HG03097 (cell line): ENCODE measurements around the gene SGMS2.

Experiments used
- ATAC-seq: cut with Tn5 transposase; IDR thresholded peaks from one replicate; pipeline ENCODE4 v1.9.1; 2021; ENCODE audit not compliant: unreplicated experiment, low FRiP score

Gene SGMS2

DNA sequence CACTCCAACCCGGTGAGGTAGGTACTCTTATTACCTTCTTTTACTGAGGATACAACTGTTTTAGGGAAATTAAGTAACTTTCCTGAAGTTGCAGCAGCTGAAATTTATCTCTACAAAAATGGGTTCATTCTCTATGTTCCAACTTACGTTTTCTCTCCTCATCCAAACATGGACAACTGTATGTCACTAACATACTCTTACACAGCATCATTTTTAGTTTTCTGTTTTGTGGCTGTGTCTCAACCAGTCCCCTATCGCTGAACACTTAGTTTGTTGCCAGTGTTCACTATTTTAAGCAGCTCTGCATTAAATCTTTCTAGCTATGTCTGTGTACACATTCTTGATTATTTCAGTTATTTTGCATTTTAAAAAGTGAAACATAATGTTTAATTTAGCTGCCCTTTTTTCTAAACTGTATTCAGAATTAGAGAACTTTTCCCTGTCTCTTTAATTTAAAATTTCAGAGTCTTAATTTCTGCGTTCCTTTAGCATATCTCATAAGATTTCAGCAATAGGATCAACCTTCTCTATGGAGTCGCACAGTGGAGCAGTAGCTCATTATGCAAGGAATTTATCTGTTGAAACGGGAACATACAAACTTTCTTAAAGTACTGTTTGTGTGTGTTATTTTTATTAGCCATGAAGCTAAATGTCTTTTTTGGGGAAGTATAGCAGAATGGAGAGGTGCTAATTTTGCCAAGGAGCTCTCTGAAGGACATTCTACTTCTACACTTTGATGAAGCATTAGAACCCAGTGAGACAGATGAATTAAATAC lies 3.8 kb downstream of the SGMS2 start:
- ATAC-seq = no peak

DNA sequence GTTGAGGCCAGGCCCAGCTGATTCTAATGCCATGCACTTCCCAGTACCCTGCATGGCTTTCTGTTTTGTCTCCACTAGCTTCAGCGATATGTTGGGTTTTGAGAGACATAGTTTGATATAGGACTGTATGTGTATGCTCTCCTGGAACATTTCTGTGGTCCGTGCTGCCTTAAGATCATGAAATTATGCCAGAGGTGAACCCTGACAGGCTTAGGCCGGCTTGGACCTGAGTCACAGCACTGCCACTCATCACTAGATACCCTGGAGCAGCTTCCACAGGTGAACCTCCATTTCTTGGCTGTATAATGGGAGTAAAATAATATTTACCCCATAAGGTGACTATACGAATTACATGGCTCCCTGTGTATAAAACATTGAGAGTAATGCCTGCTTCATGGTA lies 6.4 kb downstream of the SGMS2 start:
- no peak for ATAC-seq

DNA sequence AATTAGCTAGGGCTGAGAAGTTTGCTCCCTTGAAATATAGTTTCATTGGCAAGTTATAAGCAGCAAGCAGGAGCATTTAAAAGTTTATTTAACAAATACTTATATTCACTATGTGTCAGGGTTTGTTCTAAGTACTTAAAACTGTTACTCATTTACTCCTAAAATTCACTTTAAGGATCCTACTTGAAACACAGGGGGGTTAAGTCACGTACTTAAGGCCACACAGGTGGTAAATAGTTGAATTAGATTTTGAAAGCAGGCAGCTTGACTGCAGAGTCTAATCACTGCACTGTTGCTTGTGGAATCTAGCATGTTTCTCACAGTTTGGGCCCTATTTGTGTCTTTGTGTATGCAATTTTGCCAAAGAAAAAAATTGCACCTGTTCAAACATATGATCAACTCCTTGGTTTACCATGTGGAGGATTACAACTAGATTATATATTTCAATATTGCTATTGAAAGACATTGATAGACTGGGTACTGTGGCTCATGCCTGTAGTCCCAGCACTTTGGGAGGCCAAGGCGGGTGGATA lies 7.6 kb downstream of the SGMS2 start:
- no peak for ATAC-seq

DNA sequence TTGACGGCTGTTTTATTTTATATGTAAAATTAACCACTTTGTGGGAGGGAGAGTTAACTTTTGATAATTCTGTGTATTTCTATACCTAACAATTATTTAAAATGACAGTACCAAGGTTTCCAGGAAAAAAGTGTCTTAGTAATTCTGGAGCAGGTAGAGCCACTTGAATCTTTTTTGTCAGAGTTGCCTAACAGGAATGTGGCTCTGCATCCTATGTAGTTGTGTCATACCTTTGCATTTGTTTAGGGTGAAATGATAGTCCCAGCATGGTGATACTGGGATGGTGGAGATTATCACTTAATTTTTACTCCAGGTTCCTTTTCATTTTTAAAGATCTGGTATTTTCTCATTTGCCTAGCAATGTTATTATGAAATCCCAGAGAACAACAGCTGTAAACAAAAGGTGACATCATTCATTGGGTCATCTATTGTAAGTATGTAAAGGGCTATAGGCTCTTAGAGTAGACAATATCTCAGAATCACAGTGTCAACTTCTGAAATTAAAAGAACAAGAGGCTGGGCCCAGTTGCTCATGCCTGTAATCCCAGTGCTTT lies 9.6 kb downstream of the SGMS2 start:
- ATAC-seq = no peak

DNA sequence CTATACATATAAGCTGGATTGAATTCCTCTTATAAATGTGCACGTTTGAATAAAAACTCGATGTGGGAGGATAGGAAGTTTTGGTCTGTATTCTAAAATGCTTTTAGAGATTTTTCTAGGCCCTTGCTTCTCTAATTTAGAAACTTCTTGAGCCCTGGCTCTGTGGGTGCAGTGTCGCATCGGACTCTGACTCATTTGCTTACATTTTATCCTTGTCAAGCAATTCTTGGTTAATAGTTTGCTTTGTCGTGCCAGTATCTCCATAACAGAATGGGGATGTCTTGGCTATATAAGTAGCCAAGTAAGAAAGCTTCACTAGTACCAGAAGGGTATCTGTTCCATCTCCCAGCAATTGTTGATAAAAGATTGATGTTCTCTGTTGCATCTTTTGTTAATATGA lies 10.7 kb downstream of the SGMS2 start:
- ATAC-seq = no peak

DNA sequence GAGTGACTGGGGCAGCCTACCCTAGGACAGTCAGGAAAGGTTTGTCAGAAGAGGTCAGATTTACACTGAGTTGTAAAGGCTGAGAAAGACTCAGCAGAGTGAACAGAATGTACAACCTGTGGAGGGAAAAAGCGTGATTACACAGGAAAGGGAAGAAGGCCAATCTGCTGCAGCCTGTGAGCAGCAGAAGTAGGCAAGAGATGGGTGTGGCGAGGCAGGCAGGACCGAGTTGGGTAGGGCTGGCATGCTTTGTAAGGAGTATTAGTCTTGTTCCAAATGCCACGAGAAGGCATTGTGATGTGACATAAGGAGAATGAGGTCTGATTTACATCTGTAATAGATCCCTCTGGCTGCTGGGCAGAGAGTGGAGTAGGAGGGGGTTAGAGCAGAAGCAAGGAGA lies 12.6 kb downstream of the SGMS2 start:
- no peak for ATAC-seq

DNA sequence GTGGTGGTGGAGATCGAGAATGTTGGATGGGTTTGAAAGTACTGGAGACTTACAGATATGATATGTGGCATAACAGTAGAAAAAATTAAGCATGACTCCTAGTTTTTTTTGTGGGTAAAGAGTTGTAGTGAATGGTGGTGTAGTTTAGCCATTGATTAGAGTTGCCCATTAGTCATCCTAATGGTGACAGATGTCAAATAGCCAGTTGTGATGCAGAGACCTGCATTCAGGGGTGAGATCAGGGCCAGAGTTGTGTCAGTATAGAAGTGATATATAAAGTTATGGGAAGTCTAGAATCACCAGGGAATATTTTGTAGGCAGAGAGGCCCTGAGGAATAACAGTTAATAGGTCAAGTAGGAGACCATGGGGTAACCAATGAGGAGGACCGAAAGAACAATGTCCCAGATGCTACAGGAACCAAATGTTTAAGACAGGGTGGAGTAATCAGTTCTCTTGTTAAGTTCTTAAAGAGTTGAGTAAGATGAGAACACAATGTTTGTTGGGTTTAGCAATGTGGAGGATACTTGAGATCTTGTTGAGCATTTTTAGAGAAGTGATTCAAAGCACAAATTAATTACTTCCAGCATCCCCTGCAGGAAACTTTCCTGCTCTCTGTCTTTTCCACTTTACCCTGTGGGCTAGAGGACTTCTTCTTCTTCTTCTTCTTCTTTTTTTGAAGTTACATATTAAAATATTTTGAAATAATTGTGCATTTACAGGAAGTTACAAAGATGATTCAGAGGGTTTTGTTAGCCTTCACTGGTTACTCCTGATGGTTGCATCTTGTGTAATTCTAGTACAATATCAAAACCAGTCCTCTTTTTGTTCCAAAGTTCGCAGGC lies 13.3 kb downstream of the SGMS2 start:
- ATAC-seq = no peak

DNA sequence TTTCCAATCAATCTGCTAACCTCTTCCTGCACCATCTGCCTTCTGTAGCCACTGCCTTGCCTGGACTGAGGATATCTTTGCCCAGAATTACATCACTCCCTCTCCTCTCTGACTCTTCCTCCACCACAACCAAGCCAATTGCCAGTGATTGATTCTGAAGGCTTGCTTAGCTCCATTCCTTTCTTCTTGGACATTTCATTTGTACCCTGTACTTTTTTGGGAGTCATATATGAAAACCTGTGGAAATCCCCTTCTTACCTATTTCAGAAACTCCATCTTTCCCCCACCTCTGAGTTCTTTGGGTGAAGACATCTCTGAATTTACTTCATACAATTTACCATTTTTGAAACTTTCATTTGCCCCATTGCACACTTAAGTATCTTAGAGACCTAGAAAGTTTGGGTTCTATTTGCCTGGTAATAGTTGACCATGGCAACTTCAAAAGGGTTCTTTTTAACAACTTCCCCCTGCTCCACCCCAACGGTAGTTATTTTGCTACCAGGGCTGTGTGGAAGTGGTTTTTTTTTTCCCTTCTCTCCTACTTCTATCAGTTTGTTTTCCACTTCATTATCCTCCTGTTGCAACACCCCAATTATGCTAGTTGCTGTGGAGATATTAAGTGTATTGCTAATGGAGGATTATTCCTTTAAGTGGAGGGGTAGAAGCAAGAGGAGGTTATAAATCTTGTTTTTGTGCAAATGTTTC lies 14.3 kb downstream of the SGMS2 start:
- ATAC-seq = no peak

DNA sequence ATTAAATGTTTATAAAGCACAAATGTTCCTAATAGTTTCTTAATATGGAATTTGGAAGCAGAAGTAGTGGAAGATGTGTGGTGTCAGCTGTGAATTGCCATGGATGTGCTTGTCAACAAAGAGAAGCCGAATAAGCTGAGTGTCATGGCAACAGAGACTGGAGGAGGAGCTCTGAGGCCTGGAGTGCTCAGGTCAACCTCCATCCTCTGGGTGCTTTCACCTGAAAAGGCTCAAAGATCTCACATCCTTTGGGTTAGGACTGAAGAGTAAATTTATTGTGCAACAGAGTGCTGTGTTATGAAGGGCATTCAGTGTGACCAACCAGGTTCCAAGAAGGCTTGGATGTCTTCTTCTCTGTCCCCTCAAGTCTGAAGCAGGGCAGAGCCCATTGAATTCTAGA lies 18.7 kb downstream of the SGMS2 start:
- ATAC-seq = no peak

DNA sequence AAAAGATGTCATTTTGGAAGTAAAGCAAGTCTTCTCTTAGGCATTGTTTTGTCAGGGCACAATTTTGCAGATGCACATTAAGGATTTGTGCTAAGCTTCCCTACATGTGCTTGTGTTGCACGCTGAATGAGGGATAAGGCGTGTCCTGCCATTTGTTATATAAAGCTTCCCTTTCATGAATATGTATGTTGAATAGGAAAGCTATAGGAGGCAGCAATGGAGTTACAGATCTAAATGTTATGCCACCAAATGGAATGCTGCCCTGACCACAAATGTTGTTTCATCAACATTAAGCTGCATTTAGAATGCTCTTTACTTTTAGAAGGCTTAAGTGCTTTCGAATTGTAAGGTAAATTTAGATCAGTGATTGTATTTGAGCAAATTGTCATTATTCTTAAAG lies 20.9 kb downstream of the SGMS2 start:
- no peak for ATAC-seq

DNA sequence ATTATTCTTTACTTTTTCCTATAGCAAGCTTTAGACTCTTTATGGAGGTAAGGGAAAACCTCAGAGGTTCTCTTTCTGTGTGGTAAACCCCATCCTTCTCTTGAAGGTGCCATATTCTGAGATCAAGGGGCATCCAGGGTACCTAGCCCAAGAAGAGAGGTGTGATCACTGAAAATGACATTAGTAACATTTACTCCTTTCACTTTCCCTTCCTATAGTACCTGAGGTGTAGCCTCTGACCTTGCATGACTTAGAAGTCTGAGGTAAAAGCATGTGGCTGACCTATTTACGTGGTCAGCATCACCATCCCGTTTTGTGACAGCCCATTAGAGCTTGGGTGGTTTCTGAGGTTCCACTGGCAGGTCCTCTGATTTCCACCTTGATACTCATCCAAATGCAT lies 25.7 kb downstream of the SGMS2 start:
- no peak for ATAC-seq

DNA sequence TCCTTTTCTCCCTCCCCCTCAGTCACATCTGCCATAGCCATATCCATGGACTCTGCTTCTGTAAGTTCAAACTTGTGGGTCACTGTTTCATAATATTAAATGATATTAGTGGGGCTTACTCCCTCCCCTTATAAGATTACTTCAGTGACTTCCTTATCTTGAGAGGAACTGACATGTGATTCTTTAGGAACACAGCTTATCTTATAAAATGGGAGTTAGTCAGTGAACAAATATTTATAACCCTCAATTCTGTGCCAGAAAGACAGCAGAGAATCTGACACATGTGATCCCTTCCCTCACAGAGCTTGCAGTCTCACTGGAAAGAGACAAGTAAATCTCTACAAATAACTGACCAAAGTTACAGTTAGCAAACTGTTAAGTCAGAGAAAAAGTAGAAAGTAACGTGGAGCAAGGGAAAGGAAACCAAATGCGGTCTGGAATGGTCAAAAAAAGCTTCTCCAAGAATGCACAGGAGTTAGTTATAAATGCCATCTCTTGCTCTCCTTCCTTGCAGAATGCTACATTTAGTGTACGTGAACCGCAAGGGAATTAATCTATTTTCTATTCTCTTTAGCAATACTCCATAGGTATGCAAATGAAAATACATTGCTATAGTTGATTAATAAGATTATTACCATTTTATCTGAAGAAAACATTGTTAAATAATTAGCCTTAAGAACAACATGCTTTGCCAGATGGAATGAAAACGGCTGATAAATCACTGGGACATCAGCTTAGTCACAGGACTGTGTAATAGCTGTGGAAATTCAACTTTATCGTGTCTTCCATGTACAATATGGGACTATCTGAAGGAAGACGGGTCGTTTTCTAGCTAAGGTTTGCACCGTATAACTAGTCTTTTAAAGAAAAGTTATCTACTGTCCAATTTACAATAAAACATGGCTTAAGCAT lies 29.0 kb downstream of the SGMS2 start:
- no peak for ATAC-seq

DNA sequence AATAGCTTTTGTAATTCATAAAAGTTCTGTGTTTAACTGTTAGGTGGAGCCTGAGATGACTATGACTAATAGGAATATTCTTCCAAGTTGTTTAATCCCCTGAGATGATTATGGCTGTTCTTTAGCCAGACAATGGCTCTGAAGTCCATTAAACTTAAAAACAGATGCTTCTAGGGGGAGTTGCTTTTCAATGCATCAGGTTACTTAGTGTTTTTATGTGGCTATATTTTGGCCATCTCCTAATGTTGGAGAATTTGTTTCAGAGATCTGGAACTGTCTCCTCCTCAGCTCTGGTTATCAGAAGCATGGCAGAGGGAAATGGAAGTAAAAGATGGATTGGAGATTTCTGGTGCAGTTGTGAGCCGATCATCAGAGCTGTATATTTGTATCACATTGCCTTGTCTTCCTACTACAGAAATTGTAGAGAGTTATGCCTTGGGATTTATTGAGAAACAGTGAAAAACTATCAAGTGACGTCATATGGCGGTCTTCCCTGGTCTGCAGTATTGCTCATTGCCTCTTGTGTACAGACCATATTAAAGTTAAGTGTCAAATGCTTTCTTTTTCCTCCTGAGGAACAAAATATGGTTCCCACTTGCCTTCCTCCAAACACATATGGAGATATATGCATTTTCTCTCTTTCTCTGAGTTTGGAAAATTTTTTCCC lies 29.8 kb downstream of the SGMS2 start:
- ATAC-seq = no peak

DNA sequence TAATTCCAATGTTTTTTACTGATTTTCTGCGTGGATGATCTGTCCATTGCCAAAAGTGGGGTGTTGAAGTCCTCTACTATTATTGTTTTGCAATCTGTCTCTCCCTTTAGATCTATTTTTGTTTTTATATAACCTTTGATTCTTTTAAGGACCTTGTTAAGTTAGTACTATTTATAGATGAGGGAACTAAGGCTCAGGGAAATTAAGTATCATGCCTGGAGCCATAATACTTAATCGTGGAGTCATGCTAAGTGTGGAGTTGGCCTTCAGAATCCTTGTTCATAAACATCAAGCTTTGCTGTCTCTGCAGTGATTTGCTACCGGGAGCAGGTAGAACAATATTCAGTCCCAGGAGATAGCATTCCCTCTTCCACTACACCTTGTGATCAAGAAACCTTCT lies 31.0 kb downstream of the SGMS2 start:
- no peak for ATAC-seq

DNA sequence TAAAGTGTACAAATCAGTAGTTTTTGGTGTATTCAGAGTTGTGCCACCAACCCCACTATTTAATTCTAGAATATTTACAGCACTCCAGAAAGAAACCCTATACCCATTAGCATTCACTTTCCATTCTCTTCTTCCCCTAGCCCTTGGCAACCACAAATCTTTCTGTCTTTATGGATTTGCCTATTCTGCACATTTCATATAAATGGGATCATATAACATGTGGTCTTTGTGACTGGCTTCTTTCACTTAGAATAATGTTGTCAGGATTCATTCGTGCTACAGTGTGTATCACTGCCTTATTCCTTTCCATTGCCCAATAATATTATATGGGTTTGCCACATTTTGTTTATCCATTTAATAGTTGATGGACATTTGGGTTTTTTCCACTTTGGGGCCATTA lies 32.2 kb downstream of the SGMS2 start:
- no peak for ATAC-seq

DNA sequence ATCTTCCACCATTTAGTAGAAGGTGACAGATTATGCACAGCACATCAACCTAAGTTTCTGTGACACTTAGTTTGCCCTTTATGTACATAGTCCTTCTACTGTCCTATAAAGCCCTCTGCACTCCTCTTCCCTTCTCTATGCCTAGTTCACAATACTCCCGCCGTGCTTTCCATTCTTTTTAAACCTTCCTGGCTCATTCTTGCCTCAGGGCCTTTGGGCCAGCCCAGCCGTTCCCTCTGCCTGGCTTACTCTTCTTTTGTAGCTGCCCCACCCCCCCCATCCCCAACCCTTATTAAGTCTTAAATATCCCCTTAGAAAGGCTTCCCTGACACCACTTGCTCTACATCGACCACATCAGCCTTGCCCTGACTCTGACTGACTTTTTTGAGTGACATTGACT lies 33.0 kb downstream of the SGMS2 start:
- no peak for ATAC-seq

DNA sequence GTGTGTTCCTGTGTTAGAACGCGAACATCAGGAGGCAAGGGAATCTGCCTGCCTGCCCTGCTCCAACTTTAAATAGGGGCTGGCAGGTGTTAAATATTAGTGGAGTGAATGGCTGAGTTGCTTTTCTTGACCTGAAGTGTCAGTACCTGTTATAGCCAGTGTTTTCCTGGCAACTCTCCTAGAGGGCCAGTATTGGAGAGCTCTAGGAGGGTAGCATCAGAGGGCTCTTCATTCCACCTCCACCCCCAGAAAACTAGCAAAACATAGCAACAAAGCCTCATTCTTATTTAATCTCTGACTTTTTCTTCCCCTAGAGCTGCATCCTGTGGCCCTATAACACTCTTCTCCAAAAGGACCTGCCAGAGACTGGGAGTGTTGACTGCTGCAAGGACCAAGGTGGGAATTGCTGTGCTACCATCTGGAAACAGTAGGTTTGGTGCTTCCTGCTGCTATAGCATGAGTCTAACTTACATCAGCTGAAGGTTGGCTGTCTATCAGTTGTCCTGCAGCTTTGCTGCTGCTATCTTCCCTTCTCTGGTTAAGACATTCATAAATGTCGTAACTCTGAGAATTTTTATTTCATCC lies 33.5 kb downstream of the SGMS2 start:
- ATAC-seq = no peak

DNA sequence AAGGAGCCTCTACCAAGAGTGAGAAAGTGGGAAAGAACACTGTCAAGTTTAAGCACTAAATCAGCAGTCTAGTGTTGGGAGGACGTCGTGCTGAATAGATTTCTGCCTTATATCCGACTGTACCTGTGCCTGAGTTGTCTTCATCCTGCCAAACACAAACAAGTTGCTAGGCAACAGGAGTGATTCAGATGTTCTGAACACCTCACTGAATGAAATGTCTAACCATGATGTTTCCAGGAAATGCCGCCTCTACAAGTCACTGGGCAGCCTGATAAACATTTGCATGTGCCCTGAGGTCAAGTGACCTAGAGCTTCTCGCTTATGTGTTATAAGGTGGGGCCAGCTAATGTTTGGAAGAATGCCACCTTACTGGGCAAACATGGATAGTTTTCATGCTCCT lies 37.9 kb downstream of the SGMS2 start:
- no peak for ATAC-seq

DNA sequence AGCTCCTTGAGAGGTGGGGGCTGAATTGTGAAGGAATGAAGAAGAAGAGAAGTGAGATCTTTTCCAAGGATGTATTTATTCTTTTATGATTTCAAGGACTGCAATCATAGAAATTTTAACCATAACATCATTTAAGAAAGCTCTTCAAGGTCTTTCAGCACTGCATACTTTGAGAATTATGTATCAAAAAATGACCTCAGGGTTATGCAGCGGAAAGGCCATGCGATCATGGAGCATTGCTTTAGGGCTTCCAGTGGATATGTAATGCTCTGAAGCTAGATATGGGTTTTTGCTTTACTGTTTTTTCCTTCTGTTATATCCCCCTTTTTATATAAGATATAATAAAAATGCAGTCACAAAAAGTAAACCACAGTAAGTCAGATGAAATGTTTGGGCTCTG lies 38.7 kb downstream of the SGMS2 start:
- ATAC-seq = no peak
